Upper lobe of left lung (tissue), 4 donors: ENCODE results near the gene ABCA13.

Experiments used
- CTCF ChIP-seq, 6 experiments: fragments of 450-650 bp in 4 of 6; fragments of 200-600 bp in 2 of 6; sonication (generic) in 2 of 6; IDR thresholded peaks; one replicate each; pipeline ENCODE4 v1.5.1; 2016 to 2019; ENCODE audit warnings: antibody characterized with exemption in 6 of 6
- POLR2A ChIP-seq, 4 donors: fragments of 450-650 bp; IDR thresholded peaks; one replicate each; pipeline ENCODE4 v1.5.1; 2016 to 2017; ENCODE audit warnings: antibody characterized with exemption in 4 of 4, mild to moderate bottlenecking in 2 of 4

GRCh38 chr7:48179496-48180030, 8.3 kb downstream of the ABCA13 start:
- TF ChIP-seq POLR2A (IDR thresholded peaks at IDR 0.05) (no peak), CTCF (IDR thresholded peaks at IDR 0.05) (no peak)
